ENCODE measurements around the gene NT5M.
"Not testable (repeated sequence)": the region's sequence is repeated elsewhere in the genome, so short reads cannot be mapped to it uniquely, and the experiment has no call there.

Gene NT5M

GRCh38 chr17:17377071-17377967 is 74.1 kb downstream of the NT5M start:
- DNase-seq (ENCODE audit: low spot score) = no peak

- no peak for DNase-seq (ENCODE audit: low spot score)
Measured at GRCh38 chr17:17379197-17379991, 76.2 kb downstream of the NT5M start.

- DNase-seq (ENCODE audit: low spot score) = no peak
Measured at GRCh38 chr17:17380145-17380925, 77.2 kb downstream of the NT5M start.

GRCh38 chr17:17381446-17382064 is 78.4 kb downstream of the NT5M start:
- no peak for DNase-seq (ENCODE audit: low spot score)

GRCh38 chr17:17382065-17382459 is 78.9 kb downstream of the NT5M start:
- no peak for DNase-seq (ENCODE audit: low spot score)

GRCh38 chr17:17382971-17383370 is 79.8 kb downstream of the NT5M start:
- no peak for DNase-seq (ENCODE audit: low spot score)

GRCh38 chr17:17383431-17384290 is 80.5 kb downstream of the NT5M start:
- DNase-seq (ENCODE audit: low spot score) = not testable (repeated sequence)

- DNase-seq (ENCODE audit: low spot score) = no peak
Measured at GRCh38 chr17:17384291-17384615, 81.1 kb downstream of the NT5M start.

- DNase-seq (ENCODE audit: low spot score) = no peak
Measured at GRCh38 chr17:17384961-17385360, 81.8 kb downstream of the NT5M start.

GRCh38 chr17:17385491-17385890 is 82.3 kb downstream of the NT5M start:
- no peak for DNase-seq (ENCODE audit: low spot score)

GRCh38 chr17:17386094-17386800 is 83.1 kb downstream of the NT5M start:
- DNase-seq (ENCODE audit: low spot score) = no peak

- no peak for DNase-seq (ENCODE audit: low spot score)
Measured at GRCh38 chr17:17387017-17387497, 83.9 kb downstream of the NT5M start.

- peak; percentile 34 for DNase-seq (ENCODE audit: low spot score)
Measured at GRCh38 chr17:17387498-17388362, 84.6 kb downstream of the NT5M start.

- DNase-seq (ENCODE audit: low spot score) = no peak
Measured at GRCh38 chr17:17388657-17389496, 85.7 kb downstream of the NT5M start.

GRCh38 chr17:17391668-17392370 is 88.6 kb downstream of the NT5M start:
- peak; percentile 37 for DNase-seq (ENCODE audit: low spot score)

GRCh38 chr17:17393976-17394375 is 90.8 kb downstream of the NT5M start:
- DNase-seq (ENCODE audit: low spot score) = no peak

GRCh38 chr17:17394494-17394893 is 91.3 kb downstream of the NT5M start:
- no peak for DNase-seq (ENCODE audit: low spot score)

Data from hematopoietic multipotent progenitor cell treated with erythropoietin and hydrocortisone succinate and interleukin-3 and kit ligand, for 15 days (in vitro differentiated cells).